Right renal cortex interstitium (tissue), 3 donors: ENCODE data around the gene TMEM225B. TPM values are rescaled to one million over a fixed set of nuclear protein-coding genes. Genes with fewer than 3 reads are reported as not detected.
"Not testable (repeated sequence)": the region's sequence is repeated elsewhere in the genome, so short reads cannot be mapped to it uniquely, and the experiment has no call there.

ENCODE experiments used
- DNase-seq, 3 donors: peaks; one replicate each; pipeline ENCODE4 v3.0.0-alpha.2; 2013; ENCODE audit warnings: low read depth in 3 of 3, low spot score in 2 of 3
- polyA plus RNA-seq, 3 donors: library from polyadenylated mRNA; unstranded; fragments of 120-200 nt; gene quantifications; one replicate each; pipeline ENCODE4 v1.2.1, GENCODE V29; 2013; ENCODE audit not compliant: insufficient read length in 3 of 3

TMEM225B gene
- polyA plus RNA-seq, 3 donors, result 2.5 to 3.0 (median 2.7) TPM

GRCh38 chr7:99622596-99622995 lies 24.5 kb downstream of the TMEM225B start:
- no peak for DNase-seq

GRCh38 chr7:99623091-99623693 lies 25.1 kb downstream of the TMEM225B start:
- DNase-seq, result no peak

- DNase-seq, result no peak
Measured at GRCh38 chr7:99623702-99624447, 25.8 kb downstream of the TMEM225B start.

GRCh38 chr7:99624484-99624883 lies 26.4 kb downstream of the TMEM225B start:
- no peak for DNase-seq

- DNase-seq, result no peak
Measured at GRCh38 chr7:99625321-99625720, 27.3 kb downstream of the TMEM225B start.

GRCh38 chr7:99625961-99626360 lies 27.9 kb downstream of the TMEM225B start:
- DNase-seq, result no peak

GRCh38 chr7:99626661-99627060 lies 28.6 kb downstream of the TMEM225B start:
- no peak for DNase-seq

- DNase-seq, result no peak
Measured at GRCh38 chr7:99627513-99627912, 29.4 kb downstream of the TMEM225B start.

- no peak for DNase-seq
Measured at GRCh38 chr7:99628471-99629465, 30.7 kb downstream of the TMEM225B start.

GRCh38 chr7:99629643-99630042 lies 31.6 kb downstream of the TMEM225B start:
- no peak for DNase-seq

- no peak for DNase-seq
Measured at GRCh38 chr7:99631295-99632109, 33.4 kb downstream of the TMEM225B start.

- not testable (repeated sequence) for DNase-seq
Measured at GRCh38 chr7:99637414-99637813, 39.3 kb downstream of the TMEM225B start.

GRCh38 chr7:99638731-99639130 lies 40.7 kb downstream of the TMEM225B start:
- no peak for DNase-seq

GRCh38 chr7:99639267-99639666 lies 41.2 kb downstream of the TMEM225B start:
- no peak for DNase-seq

GRCh38 chr7:99642027-99642426 lies 44.0 kb downstream of the TMEM225B start:
- DNase-seq, result no peak

- DNase-seq, result no peak
Measured at GRCh38 chr7:99643464-99643863, 45.4 kb downstream of the TMEM225B start.

- DNase-seq, result no peak
Measured at GRCh38 chr7:99644431-99644830, 46.4 kb downstream of the TMEM225B start.

- DNase-seq, result no peak
Measured at GRCh38 chr7:99645590-99645989, 47.5 kb downstream of the TMEM225B start.

GRCh38 chr7:99648843-99649242 lies 50.8 kb downstream of the TMEM225B start:
- no peak for DNase-seq

- DNase-seq, result no peak
Measured at GRCh38 chr7:99651290-99651689, 53.2 kb downstream of the TMEM225B start.
